Measurements from ENCODE around the gene CTIF.

GRCh38 chr18:48693006-48693405 lies 154.2 kb downstream of the CTIF start:
- TF ChIP-seq POLR2A (IDR thresholded peaks at IDR 0.05) (no peak), CTCF (IDR thresholded peaks at IDR 0.05) (no peak), POLR2AphosphoS5 (IDR thresholded peaks at IDR 0.05; ENCODE audit: insufficient read depth in 1 of 2, low read depth in 1 of 2) (no peak)
